Left cardiac atrium (tissue), 4 donors: Measurements from ENCODE around the gene CSRP1. TPM values are rescaled to one million over a fixed set of nuclear protein-coding genes. Genes with fewer than 3 reads are reported as not detected.
"Not testable (repeated sequence)": the region's sequence is repeated elsewhere in the genome, so short reads cannot be mapped to it uniquely, and the experiment has no call there.

Experiments used
- ATAC-seq, 2 donors: fragments of 200-7000 bp; cut with Tn5 transposase; one replicate each; pipeline ENCODE4 v1.9.1; 2020; ENCODE audit warnings: mild to moderate bottlenecking in 2 of 2, moderate library complexity in 2 of 2
- DNase-seq: peaks from one replicate; pipeline ENCODE4 v3.0.0-alpha.2; 2020
- intact Hi-C, 2 donors: fragments of 100-400 bp; cut with DNase I; formaldehyde crosslinking; loops; one replicate each; pipeline versions ENCODE4 v1.14.1 to v1.15.1; 2022 to 2023
- total RNA-seq, 2 donors: library from RNA; stranded (reverse); fragmentation: NEBNext Ultra II Directional; extraction: Animal tissue kit (Norgen Biotek cat#: 25700); gene quantifications; one replicate each; pipeline ENCODE4 v1.2.1, GENCODE V29; 2021
- donor health status: DM: no; HTN: yes; CAD: no.
- donor health status: DM: no; HTN: yes; CAD: no; lungs with severe emphysema.
- donor health status: DM: yes; HTN: yes; CAD: no.
- donor health status: Dilated cardiomyopathy.

Gene CSRP1
- total RNA-seq, 2 donors from 2014 or later, result 95.1 to 154 TPM

DNA sequence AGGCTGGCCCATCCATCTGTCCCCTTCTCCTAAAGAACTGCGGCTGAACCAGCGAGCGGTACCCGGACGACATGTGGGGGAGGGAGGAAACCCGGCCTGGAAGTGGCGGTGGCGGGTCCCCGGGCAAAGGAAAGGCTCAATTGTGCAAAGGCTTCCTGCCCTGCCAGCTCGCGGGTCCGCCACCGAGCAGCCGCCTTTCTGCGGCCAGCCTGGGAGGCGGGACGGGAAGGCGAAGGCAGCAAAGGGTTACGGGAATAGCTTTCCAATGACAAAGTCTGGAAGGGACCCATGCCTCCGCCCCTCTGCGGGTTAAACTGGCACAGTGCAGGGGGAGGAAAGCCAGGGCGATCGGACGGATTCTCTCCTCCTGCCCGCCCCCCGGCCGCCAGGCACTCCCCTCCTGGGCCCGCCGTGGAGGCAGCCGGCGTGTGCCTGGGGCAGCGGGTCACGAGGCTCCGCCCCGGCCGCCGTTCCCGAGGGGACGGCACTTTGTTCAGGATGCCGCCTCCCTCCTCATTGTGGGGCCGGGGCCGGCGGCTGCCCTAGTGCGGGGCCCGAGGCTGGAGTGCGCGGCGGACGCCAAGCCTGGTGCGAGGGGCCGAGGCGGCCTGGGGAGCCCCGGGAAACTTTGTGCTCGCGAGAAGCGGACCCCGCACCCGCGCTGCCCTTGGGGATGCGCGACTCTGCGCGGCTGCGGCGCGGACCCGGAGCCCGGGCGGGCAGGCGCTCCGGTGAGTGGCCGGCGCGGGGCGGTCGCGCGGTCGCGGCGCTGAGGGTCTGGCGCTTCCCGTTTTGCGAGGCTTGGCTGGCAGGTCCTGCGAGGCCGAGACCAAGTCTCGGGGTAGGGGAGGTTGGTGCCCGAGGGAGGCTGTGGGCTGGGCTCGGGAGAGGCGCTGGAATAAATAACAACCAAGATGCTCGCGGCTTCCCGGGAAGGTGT is 32.0 kb upstream of the CSRP1 start, which contains the start of gene NAV1:
Gene NAV1 (plus strand): TSS at position 516 of the 940 bp plus-strand sequence. CDS start 83,758 bp downstream, outside the sequence.
- DNase-seq (peak; percentile 79), ATAC-seq (peak; percentile 70 to 74)
- intact Hi-C loops, result no loop called here

GRCh38 chr1:201537891-201538611 is 31.1 kb upstream of the CSRP1 start:
- intact Hi-C loops, result no loop called here
- ATAC-seq (no peak), DNase-seq (no peak)

DNA sequence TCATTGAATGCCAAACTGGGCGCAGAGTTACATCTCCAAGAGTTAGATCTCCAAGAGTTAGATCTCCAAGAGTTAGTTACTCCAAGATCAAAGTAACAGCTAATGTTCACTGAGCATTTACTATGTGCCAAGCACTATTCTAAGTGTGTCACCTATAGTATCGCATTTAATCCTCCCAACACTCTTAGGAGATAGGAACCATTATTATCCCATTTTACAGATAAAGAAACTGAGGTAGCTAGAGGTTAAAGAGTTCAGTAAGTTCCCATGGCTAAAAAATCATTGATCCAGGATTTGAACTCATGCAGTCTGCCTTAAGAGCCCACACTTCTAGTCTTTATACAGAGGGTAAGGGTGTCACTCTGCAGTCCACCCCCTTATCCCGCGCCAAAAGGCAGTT is 30.5 kb upstream of the CSRP1 start:
- DNase-seq (no peak), ATAC-seq (no peak)
- intact Hi-C loops, result no loop called here

DNA sequence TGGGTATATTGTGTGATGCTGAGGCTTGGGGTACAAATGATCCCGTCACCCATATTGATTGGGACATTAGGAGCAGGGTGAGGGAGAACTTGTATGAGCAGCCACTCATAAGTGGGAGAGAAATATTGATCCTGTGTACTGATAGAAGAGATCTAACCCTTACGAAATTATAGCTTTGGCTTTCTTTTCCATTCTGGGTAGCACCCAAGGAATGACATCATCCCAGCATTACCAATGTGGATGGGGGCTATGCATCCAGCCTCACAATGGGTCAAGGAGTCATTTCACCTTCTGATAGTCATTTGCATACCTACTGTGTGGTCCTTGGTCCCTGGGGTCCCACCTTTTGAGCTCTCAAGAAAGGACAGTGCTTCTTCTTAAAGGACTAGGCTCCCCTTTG is 30.1 kb upstream of the CSRP1 start:
- ATAC-seq (no peak), DNase-seq (no peak)
- intact Hi-C loops, result no loop called here

GRCh38 chr1:201536558-201536957 is 29.6 kb upstream of the CSRP1 start:
- intact Hi-C loops, result no loop called here
- ATAC-seq (peak in 1 of 2 donors; percentile 56), DNase-seq (peak; percentile 75)

DNA sequence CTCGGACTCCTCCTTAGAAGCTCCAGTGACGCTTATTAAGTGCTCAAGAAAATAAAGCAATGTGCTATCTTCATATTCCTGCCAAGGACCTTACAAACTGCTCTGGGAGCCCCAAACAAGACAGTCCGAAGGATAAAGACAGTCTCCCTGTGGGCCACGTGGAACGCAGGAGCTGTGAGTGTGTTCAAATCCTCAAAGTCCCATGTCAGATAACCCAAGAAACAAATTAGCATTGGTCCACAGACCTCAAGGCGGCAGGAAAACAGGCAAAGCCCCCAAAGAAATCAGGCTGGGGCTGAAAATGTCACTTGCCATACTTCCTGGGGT is 29.0 kb upstream of the CSRP1 start:
- ATAC-seq (peak in 1 of 2 donors; percentile 4), DNase-seq (no peak)
- intact Hi-C loops, result no loop called here

- DNase-seq, result no peak
- intact Hi-C loops, result no loop called here
- no peak for ATAC-seq
Measured at GRCh38 chr1:201535046-201535918, 28.4 kb upstream of the CSRP1 start.

- intact Hi-C loops, result no loop called here
- DNase-seq, result no peak
Measured at GRCh38 chr1:201533836-201534235, 26.9 kb upstream of the CSRP1 start.

DNA sequence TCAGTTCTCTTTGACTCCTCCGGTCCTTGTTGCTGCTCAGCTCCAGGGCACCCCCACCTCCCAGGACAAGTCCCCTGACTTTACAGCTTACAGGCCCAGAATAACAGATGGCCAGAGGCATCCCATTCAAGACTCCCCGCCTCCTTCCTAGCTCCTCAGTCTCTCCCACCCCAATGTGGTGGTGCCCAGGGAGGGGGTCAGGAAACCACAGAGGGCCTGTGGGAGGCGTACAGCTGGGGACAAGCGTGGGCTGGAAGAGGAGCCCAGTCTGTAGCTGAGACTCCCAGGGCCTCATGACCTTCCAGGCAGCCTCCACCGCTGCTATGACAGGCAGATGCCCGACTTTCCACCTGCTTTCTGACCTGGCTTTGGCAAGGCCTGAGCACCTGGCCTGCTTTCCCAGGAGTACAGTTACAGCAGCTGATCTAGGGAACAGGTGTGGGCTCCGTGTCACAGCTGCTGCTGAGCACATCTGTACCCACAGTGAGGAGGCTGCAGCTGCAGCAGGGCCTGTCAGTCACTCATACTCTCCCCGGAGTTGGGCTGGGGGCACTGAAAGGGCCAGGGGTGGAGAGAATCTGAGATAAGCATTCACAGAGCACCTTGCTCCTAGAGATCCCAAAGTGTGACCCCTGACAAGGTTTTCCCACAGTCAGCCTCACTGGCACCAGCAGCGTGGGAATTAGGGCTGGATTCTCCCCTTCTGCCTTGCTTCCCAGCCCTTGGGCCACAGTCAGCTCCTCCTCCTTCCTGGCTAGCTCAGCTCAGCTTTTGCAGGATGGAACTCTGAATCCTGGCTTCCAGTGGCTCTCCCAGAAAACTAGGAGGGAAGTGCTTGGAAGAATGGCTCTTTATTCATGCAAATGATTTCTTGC is 24.9 kb upstream of the CSRP1 start:
- DNase-seq, result no peak
- intact Hi-C loops, result no loop called here
- peak in 1 of 2 donors; percentile 40 for ATAC-seq

More at GRCh38 chr1:201533836-201534235, 26.9 kb upstream of the CSRP1 start:
- no peak for ATAC-seq

DNA sequence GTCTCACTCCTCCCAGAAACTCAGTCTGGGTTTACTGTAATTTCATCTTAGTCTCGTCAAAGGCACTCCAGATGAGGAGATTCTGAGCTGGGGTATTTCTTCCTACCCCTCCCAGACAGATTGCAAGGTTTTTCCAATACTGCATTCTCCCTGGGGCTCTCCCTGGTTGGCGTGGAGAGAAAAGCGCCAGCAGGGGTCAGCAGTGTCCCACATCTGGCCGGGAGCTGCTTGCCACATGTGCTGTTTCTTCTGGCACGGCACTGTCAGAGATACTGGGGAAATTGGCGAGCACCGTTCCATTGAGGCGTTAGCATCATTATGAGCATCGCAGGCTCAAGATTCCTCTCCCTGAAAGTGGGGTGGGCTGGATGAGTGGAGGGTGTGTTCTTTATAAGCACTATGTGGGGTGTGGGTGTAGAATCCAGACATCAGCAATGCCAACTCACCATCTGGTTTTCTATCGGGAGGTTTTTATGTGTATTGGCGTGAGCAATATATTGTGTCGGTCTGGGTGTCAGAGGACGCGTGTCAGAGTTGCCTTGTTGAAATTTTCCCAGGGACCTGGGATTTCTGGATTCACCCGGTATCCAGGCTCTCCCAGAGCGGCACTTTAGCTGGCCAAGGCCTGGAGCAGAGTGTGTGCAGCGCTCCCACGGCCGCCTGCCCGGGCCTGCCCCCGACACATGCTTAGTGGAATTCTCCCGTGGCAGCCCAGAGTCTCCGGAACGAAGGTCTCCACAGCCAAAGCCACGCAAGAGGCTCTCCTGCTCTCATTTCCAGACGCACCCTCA is 24.0 kb upstream of the CSRP1 start:
- ATAC-seq (peak; percentile 86 to 94), DNase-seq (peak; percentile 91)
- intact Hi-C loops, result no loop called here

DNA sequence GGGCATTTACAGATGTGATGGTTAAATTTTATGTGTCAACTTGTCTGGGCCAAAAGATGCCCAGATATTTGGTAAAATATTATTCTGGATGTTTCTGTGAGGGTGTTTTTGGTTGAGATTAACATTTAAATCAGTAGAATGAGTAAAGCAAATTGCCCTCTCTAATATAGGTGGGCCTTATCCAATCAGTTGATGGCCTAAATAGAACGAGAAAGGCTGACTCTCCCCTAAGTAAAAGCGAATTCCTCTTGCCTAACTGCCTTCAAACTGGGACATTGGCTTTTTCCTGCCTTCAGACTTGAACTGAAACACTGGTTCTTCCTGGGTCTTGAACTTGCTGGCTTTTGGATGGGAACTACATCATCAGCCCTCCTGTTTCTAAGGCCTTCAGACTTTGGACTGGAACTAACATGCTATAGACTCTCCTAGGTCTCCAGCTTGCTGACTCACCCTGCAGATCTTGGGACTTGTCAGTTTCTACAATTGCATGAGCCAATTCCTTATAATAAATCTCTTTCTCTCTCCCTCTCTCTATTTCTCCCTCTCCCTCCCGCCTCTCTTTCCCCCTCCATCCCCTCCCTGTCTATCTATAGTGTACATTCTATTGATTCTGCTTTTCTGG is 21.8 kb upstream of the CSRP1 start:
- intact Hi-C loops, result no loop called here
- DNase-seq (no peak), ATAC-seq (no peak)

DNA sequence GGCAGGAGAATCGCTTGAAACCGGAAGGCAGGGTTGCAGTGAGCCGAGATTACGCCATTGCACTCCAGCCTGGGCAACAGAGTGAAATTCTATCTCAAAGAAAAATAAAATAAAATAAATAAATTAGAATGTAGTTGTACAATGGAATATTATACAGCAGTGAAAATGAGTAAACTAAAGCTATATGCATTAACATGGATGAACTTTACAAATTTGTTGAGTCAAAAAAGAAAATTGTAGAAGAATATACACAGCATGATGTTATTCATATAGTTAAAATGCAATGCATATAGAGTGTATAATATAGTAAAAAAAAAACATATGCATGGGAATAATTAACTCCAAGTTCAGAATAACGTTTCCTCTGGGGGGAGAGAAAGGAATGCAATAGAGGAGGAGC is 21.0 kb upstream of the CSRP1 start:
- DNase-seq (no peak), ATAC-seq (no peak)
- intact Hi-C loops, result no loop called here

DNA sequence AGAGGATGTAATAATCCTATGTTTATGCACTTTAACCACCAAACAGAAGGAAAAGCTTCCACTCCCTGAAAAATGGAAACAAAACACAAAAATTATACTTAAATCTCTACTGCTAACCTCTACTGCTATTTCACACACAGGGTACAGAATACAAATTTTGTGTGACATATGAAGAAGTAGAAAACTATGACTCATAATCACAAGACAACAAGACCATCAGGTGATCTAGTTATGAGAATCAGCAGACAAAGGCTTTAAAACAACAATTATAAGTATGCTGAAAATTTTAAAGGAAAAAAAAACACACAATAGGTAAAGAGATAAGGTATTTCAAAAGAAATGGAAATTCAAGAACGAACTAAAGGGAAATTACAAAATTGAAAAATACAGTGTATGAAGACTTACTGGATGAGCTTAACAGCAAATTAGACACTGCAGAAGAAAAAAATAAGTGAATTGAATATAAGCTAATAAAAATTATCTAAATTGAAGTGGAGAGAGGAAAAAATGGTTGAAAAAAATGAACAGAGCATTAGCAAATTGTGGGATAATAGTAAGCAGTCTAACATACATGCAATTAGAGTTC is 18.4 kb upstream of the CSRP1 start:
- intact Hi-C loops, result no loop called here
- DNase-seq (no peak), ATAC-seq (no peak)

- DNase-seq, intact Hi-C loops, ATAC-seq: not testable (repeated sequence)
Measured at GRCh38 chr1:201520046-201520575, 13.2 kb upstream of the CSRP1 start.

GRCh38 chr1:201518071-201518470 is 11.1 kb upstream of the CSRP1 start:
- no peak for DNase-seq

DNA sequence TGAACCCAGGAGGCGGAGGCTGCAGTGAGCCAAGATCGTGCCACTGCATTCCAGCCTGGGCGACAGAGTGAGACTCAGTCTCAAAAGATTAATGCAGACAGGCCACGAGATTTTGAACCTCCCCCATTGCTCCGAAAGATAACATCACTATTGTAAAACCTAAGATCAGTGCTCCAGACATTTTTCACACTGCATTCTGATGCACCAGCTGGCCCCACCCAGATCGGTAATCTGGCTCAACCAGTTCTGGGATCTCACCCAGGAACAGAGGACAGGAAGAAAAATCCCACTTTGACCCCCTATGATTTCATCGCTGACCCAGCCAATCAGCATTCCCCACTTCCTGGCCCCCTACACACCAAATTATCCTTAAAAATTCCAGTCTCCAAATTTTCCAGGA is 10.7 kb upstream of the CSRP1 start:
- no peak for ATAC-seq

More at GRCh38 chr1:201518071-201518470, 11.1 kb upstream of the CSRP1 start:
- no peak for ATAC-seq
- intact Hi-C loops, result loop anchor here (10.0 kb wide), 1 partner anchor 73 kb away; no protein-coding TSS in a partner anchor

More for the DNA sequence above, 10.7 kb upstream of the CSRP1 start:
- DNase-seq, result no peak
- intact Hi-C loops, result loop anchor here (10.0 kb wide), 1 partner anchor 73 kb away; no protein-coding TSS in a partner anchor
